AG04449 (cell line): ENCODE data around the gene RPS6KA6.

Source experiments
- CTCF ChIA-PET: fragments of 350-600 bp; formaldehyde crosslinking; extraction: SDS; loops from one replicate; lab custom pipeline; 2021; ENCODE audit warnings: antibody characterized with exemption; lab: Yijun Ruan, JAX
- POLR2A ChIA-PET: fragments of 400-600, 350-600 bp; formaldehyde crosslinking; extraction: SDS; loops from one replicate; lab custom pipeline; 2020; ENCODE audit warnings: antibody characterized with exemption, inconsistent platforms; lab: Yijun Ruan, JAX
- DNase-seq: peaks from one replicate; pipeline ENCODE4 v3.0.0-alpha.2; 2010; ENCODE audit warnings: low read depth, low spot score
- H3K4me3 ChIP-seq: 2 replicates; pipeline ENCODE4 v1.5.1; 2011; ENCODE audit warnings: low read depth, mild to moderate bottlenecking, control low read depth, low read length
- CTCF ChIP-seq: IDR thresholded peaks from one replicate; pipeline ENCODE4 v1.5.1; 2011; ENCODE audit warnings: mild to moderate bottlenecking, moderate library complexity, low read length, control low read depth, inconsistent platforms; ENCODE audit not compliant: insufficient read depth; ENCODE audit errors: missing control alignments

Gene RPS6KA6

GRCh38 chrX:84187533-84188319 is at the start of gene RPS6KA6:
Gene RPS6KA6, minus strand, starts transcription at chrX:84188199. Its CDS starts 300 bp downstream, at chrX:84187899.
- no peak for DNase-seq
- POLR2A ChIA-PET, result no interaction called here
- no peak for TF ChIP-seq CTCF
- CTCF ChIA-PET, result interaction anchor here (0.6 to 1.3 kb wide), 2 partner anchors 56 to 141 kb away, joined by 3 to 5 read pairs; no protein-coding TSS in a partner anchor
- peak within 1 kb of the TSS; percentile 61 for H3K4me3 ChIP-seq

- DNase-seq, result no peak
- no peak for TF ChIP-seq CTCF
- CTCF ChIA-PET, result no interaction called here
- POLR2A ChIA-PET, result no interaction called here
- no peak overlapping the region for H3K4me3 ChIP-seq
Observed at GRCh38 chrX:84224741-84225140, 36.7 kb upstream of the RPS6KA6 start.

- TF ChIP-seq CTCF, result no peak
- ChIA-PET POLR2A (no interaction called here), CTCF (no interaction called here)
- no peak overlapping the region for H3K4me3 ChIP-seq
- no peak for DNase-seq
Observed at GRCh38 chrX:84223261-84223660, 35.3 kb upstream of the RPS6KA6 start.

- POLR2A ChIA-PET, result no interaction called here
- TF ChIP-seq CTCF, result no peak
- DNase-seq, result no peak
- no peak overlapping the region for H3K4me3 ChIP-seq
- CTCF ChIA-PET, result no interaction called here
Observed at GRCh38 chrX:84221181-84221580, 33.2 kb upstream of the RPS6KA6 start.

- POLR2A ChIA-PET, result no interaction called here
- DNase-seq, result no peak
- no peak overlapping the region for H3K4me3 ChIP-seq
- no peak for TF ChIP-seq CTCF
- CTCF ChIA-PET, result no interaction called here
Observed at GRCh38 chrX:84219551-84219950, 31.6 kb upstream of the RPS6KA6 start.

- ChIA-PET POLR2A (no interaction called here), CTCF (interaction anchor here (0.7 kb wide), 1 partner anchor 15 kb away, joined by 3 read pairs; no protein-coding TSS in a partner anchor)
- TF ChIP-seq CTCF, result no peak
- no peak overlapping the region for H3K4me3 ChIP-seq
- DNase-seq, result no peak
Observed at GRCh38 chrX:84218726-84219125, 30.7 kb upstream of the RPS6KA6 start.
